Esophagus squamous epithelium (tissue), 5 donors: ENCODE data around the gene CAMTA1. TPM values are rescaled to one million over a fixed set of nuclear protein-coding genes. Genes with fewer than 3 reads are reported as not detected.

Experiments
- DNase-seq: peaks from one replicate; lab custom pipeline; 2025; lab: John Stamatoyannopoulos, UW
- H3K27ac ChIP-seq, 4 donors: fragments of 200-600 bp; sonication (generic); one replicate each; pipeline ENCODE4 v1.5.1; 2016 to 2019; ENCODE audit warnings: mild to moderate bottlenecking in 1 of 4
- H3K27me3 ChIP-seq, 4 donors: fragments of 200-600 bp; sonication (generic); 1 replicate in 3 of 4; 2 replicates in 1 of 4; pipeline versions ENCODE4 v1.5.1 to v1.6.0; 2017 to 2021; ENCODE audit warnings: antibody characterized with exemption in 1 of 4
- H3K36me3 ChIP-seq, 3 donors: fragments of 200-600 bp; sonication (generic); one replicate each; pipeline ENCODE4 v1.5.1; 2016 to 2019
- H3K4me1 ChIP-seq, 3 donors: fragments of 200-600 bp; sonication (generic); one replicate each; pipeline ENCODE4 v1.5.1; 2017 to 2019
- H3K4me3 ChIP-seq, 4 donors: fragments of 200-600 bp; sonication (generic); 1 replicate in 3 of 4; 2 replicates in 1 of 4; pipeline ENCODE4 v1.5.1; 2016 to 2019; ENCODE audit warnings: mild to moderate bottlenecking in 2 of 4, moderate library complexity in 1 of 4
- H3K9me3 ChIP-seq, 3 donors: fragments of 200-600 bp; sonication (generic); one replicate each; pipeline ENCODE4 v1.5.1; 2016 to 2019
- CTCF ChIP-seq, 6 experiments: fragments of 450-650 bp in 4 of 6; fragments of 200-600 bp in 2 of 6; sonication (generic) in 2 of 6; IDR thresholded peaks; one replicate each; pipeline ENCODE4 v1.5.1; 2016 to 2019; ENCODE audit warnings: antibody characterized with exemption in 6 of 6, mild to moderate bottlenecking in 4 of 6, moderate library complexity in 4 of 6
- POLR2A ChIP-seq, 4 donors: fragments of 450-650 bp; IDR thresholded peaks; one replicate each; pipeline ENCODE4 v1.6.1; 2017; ENCODE audit warnings: antibody characterized with exemption in 4 of 4, mild to moderate bottlenecking in 4 of 4, moderate library complexity in 3 of 4
- WGBS, 2 donors: methylation state at CpG; one replicate each; pipeline ENCODE4 v1.1.5; 2018; 5-methylcytosine and 5-hydroxymethylcytosine counted together
- intact Hi-C: fragments of 100-400 bp; cut with DNase I; formaldehyde crosslinking; loops from one replicate; pipeline ENCODE4 v1.15.0; 2022
- total RNA-seq, 4 donors: library from RNA; depleted of rRNA; stranded (reverse); fragments of >200 nt; gene quantifications; one replicate each; pipeline ENCODE4 v1.1.0, GENCODE V29; 2016
- donor health status: DM: yes; HTN: yes; CAD: no.

Gene CAMTA1
- total RNA-seq, 4 donors from 2014 or later, result 31.3 to 77.4 (median 45.9) TPM

DNA sequence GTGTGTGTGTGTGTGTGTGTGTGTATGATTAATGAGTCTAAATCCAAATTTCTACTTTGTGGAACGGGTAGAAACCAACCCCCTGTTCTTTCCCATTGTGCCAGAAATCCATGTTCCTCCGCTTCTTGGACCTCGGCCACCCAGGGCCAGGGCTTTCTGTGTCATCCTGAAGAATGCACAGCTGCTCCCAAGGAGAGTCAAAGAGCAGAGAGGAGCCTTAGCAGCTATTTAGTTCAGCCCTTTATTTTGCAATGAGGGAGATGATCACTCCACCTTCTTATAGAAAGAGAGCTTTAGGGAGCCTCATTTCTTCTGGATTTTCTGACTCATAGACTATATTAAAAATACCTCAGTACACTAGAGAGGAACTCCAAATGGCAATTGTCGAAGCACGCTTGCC is 496.6 kb downstream of the CAMTA1 start:
- H3K27me3 ChIP-seq, result peaks cover 0 to 18% (median 0%) of the 10 kb centered on the region in 4 donors
- intact Hi-C loops, result no loop called here
- WGBS, 2 donors, result 44 to 52% methylated on average over 5 of the region's 5 CpGs
- no peak overlapping the region for H3K4me3 ChIP-seq
- H3K27ac ChIP-seq, result no peak overlapping the region
- peaks cover 0 to 2% (median 0%) of the 10 kb centered on the region in 3 donors for H3K9me3 ChIP-seq
- DNase-seq, result no peak
- TF ChIP-seq CTCF (IDR thresholded peaks at IDR 0.05) (no peak), POLR2A (IDR thresholded peaks at IDR 0.05) (no peak)
- H3K36me3 ChIP-seq, result no peaks in the 10 kb centered on the region
- peaks cover 0 to 3% (median 0%) of the 10 kb centered on the region in 3 donors for H3K4me1 ChIP-seq

DNA sequence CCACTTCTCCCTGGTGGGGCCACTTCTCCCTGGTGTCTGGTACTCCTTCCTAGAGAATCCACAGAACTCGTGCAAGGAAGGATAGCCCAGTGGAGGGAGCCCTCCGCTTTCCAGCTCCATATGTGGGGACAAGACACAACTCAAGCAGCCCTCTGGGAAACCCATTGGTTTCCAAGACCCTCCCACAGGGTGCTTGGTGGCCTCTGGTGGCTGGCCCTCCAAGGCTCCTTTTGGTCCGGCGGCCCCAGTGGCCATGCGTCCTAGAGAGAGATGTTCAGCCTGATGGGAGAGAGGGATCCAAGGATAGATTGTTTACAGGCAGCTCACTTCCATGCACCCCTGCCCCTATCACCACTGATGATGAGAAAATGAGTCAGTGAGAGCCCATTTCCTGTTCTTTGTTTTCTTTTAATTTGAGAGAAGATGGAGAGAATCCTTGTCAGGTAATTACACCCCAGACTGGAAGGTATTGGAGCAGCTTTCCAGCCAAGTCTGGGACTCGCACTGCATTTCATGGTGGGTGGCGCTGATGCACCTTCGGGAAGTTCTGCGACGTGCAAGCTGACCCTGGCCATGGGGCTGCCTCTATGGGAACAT is 499.7 kb downstream of the CAMTA1 start:
- intact Hi-C loops, result no loop called here
- DNase-seq, result no peak
- 87 to 100% methylated on average over 2 to 3 of the region's 10 CpGs for WGBS, 2 donors
- TF ChIP-seq CTCF (IDR thresholded peaks at IDR 0.05) (no peak), POLR2A (IDR thresholded peaks at IDR 0.05) (no peak)
- H3K27ac ChIP-seq, result no peak overlapping the region
- H3K4me3 ChIP-seq, result no peak overlapping the region
- H3K36me3 ChIP-seq, result no peaks in the 10 kb centered on the region
- peaks cover 0 to 20% (median 0%) of the 10 kb centered on the region in 4 donors for H3K27me3 ChIP-seq
- no peaks in the 10 kb centered on the region for H3K9me3 ChIP-seq
- peaks cover 0 to 3% (median 0%) of the 10 kb centered on the region in 3 donors for H3K4me1 ChIP-seq

- intact Hi-C loops, result no loop called here
- peaks cover 0 to 18% (median 0%) of the 10 kb centered on the region in 4 donors for H3K27me3 ChIP-seq
- H3K4me1 ChIP-seq, result peaks cover 0 to 3% (median 0%) of the 10 kb centered on the region in 3 donors
- 74 to 84% methylated on average over 5 to 10 of the region's 10 CpGs for WGBS, 2 donors
- no peaks in the 10 kb centered on the region for H3K9me3 ChIP-seq
- H3K4me3 ChIP-seq, result no peak overlapping the region
- H3K27ac ChIP-seq, result no peak overlapping the region
- TF ChIP-seq POLR2A (IDR thresholded peaks at IDR 0.05) (no peak), CTCF (IDR thresholded peaks at IDR 0.05) (no peak)
- no peak for DNase-seq
- H3K36me3 ChIP-seq, result no peaks in the 10 kb centered on the region
Observed at GRCh38 chr1:7285856-7286454, 500.7 kb downstream of the CAMTA1 start.

DNA sequence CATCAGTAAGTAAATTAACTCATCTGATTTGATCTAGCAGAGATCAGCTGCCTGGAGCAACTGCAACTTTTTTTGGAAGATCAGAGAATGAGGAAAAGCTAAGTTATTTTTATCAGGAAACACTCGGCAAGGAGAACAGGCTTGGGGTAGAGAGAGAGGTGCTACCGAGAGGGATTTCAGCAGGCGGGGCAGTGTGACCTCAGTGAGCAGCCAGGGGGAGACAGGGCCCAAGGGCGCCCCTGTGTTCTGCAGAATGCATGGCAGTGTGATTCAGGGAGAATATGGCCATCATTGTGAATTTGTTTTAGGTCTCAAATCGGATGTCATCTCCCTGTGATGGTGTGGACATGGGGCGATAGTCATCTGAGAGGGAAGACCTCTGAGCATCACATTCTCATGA is 501.8 kb downstream of the CAMTA1 start:
- intact Hi-C loops, result no loop called here
- H3K27me3 ChIP-seq, result peaks cover 0 to 18% (median 0%) of the 10 kb centered on the region in 4 donors
- no peak overlapping the region for H3K4me3 ChIP-seq
- H3K36me3 ChIP-seq, result no peaks in the 10 kb centered on the region
- H3K9me3 ChIP-seq, result no peaks in the 10 kb centered on the region
- no peak for DNase-seq
- TF ChIP-seq CTCF (IDR thresholded peaks at IDR 0.05) (no peak), POLR2A (IDR thresholded peaks at IDR 0.05) (no peak)
- H3K4me1 ChIP-seq, result peaks cover 0 to 3% (median 0%) of the 10 kb centered on the region in 3 donors
- no peak overlapping the region for H3K27ac ChIP-seq
- 72 to 76% methylated on average over 6 of the region's 6 CpGs for WGBS, 2 donors

GRCh38 chr1:7288992-7289391 is 503.7 kb downstream of the CAMTA1 start:
- Histone ChIP-seq H3K9me3 (no peaks in the 10 kb centered on the region), H3K27ac (no peak overlapping the region), H3K4me3 (no peak overlapping the region), H3K36me3 (no peaks in the 10 kb centered on the region), H3K27me3 (peaks cover 0 to 14% (median 0%) of the 10 kb centered on the region in 4 donors), H3K4me1 (no peaks in the 10 kb centered on the region)
- 51 to 66% methylated on average over 5 of the region's 5 CpGs for WGBS, 2 donors
- no peak for DNase-seq
- TF ChIP-seq POLR2A (IDR thresholded peaks at IDR 0.05) (no peak), CTCF (IDR thresholded peaks at IDR 0.05) (no peak)
- intact Hi-C loops, result no loop called here
